CD4-positive, alpha-beta T cell treated with Interleukin-10 for 1 hour (primary cell): ENCODE measurements around the gene GDF7.
A peak's percentile ranks its signal among the peaks of the same experiment; 100 is the strongest.

ENCODE experiments used
- DNase-seq: peaks from one replicate; pipeline ENCODE4 v3.0.0-alpha.2; 2020

GDF7 gene

GRCh38 chr2:20629581-20630171, 37.3 kb upstream of the GDF7 start:
- no peak for DNase-seq

GRCh38 chr2:20630967-20631366, 36.0 kb upstream of the GDF7 start:
- DNase-seq: no peak

GRCh38 chr2:20631617-20632307, 35.2 kb upstream of the GDF7 start:
- no peak for DNase-seq

GRCh38 chr2:20632446-20632990, 34.4 kb upstream of the GDF7 start:
- DNase-seq: no peak

DNA sequence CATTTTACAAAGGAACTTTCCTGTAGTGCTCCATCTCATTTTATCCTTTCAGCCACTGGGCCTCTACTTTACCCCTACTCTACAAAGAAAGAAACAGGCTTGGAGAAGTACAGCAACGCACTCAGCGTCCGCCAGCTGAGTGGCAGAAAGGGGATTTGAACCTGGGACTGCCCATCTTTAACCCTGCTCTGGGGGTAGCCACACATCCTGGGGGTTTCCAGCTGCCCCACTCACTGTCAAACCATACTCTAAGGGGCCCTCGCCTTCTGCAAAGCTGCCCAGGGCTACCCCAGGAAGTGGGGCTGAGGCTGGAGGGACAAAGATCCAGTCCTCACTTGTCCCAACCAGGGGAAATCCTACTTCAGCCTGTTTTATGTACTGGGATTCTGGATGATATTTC, 33.9 kb upstream of the GDF7 start:
- DNase-seq: no peak

DNA sequence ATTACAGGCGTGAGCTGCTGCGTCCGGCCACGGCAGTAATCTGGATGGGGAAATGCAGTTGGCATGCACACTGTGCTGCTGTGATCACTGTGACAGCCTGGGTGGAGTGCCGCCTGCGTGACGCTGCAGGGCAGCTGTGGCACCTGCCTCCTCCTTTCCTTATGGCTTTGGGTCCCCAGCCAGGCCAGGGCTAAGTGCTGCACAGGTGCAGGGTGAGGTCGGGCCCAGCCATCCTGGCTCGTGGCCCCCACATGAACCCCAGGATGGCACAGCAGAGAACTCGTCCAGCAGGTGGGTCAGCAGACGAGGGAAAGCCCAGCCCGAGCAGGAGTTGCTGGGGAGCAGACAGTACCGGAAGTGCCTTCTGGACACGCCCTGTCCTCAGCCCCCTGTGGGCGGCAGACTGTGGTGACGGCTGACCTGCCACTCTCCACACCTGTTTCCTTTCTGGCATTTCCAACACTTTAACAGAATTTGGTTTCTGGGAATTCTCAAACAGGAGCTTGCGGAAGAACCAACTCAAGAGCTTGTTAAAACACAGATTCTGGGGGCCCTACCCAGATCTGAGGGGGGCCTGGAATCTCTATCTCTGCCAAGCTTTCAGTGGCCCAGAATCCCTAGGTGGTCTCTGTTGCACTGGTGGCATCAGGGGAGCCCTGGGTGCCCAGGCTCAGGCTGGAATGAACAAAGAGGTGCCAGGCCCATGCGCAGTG, 33.0 kb upstream of the GDF7 start:
- DNase-seq: no peak

DNA sequence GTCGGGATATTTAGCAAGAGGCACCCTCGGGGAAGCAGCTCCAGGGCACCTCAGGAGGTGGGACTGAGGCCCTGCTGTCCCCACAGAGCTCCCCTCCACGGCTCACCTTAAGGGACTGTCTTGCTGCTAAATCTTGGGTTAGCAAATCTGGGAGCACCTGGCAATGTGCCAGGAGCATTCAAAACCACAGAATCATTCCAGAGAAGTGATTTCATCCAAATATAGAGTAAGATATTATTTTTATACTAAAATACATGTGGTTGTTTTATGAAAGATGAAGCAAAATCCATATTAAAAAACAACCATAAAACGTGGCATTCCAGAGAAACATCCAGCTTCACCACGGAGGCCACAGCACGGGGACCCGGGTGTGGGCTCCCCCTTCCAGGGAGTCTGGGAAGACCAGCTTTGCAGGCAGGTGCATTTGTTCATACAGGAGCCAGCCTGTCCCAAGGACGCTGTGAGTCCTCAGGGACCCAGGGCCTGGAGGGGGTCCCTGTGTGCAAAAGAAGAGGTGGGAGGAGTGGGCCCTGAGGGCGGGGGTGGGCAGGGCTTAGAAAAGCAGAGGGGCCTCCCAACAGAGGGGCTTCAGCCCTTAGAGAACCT, 32.3 kb upstream of the GDF7 start:
- DNase-seq: no peak

DNA sequence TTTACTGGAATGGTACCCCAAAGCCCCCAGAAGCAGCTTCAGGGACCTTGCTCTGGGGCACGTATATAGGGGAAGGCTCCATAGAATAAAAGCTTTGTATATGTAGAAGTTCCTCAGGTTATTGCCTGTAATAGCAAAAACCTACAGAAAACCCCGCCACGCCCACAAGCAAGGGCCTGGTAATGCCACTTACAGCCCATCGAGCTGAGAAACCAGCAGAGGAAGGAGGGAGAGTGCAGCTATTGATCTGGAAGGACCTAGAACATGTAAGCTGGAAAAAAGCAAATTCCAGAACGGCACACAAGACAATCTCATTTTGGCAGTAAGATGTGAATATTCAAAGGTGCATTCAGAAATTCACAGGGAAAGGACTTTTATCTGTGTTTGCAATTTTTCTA, 31.8 kb upstream of the GDF7 start:
- no peak for DNase-seq

DNA sequence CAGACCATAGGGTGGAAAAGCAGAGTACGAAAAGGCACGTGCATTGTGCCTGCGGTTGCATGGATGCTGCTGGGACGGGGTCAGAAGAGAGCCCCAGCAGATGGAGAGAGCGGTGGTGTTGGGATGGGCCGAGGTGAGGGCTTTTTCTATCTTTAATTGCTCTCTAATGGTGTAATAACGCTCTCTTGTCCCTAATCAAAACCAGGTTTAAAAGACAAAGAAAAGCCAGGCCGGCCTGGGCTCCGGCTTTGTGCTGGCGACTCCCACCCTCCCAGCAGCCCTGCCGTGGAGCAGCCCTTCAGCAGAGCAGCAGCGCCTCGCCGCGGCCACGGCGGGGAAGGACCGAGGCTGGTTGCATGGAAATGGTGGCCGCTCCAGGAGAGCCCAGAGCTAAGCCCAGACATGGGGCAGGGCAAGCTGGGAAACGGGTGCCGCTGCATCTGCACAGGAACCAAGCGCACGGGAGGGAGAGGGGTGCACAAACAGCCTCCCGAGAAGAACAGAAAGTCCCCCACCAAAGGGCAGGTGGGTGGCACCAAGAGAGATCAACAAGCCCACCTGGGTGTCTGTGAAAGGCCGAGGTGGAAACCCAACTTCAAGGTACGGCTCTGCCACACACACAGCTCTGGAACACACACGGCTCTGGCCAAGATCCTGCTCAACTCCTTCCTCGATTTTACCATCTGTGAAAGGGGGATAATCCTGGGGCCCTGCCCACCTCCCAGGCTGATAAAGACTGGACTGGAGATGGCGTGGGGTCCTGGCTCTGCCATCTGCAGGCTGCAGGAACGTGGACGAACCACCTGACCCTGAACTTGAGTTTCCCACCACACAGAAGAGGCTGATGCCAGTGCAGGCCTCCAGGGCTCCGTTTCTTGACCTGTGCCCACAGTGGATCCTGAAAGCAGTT, 31.0 kb upstream of the GDF7 start:
- peak; percentile 28 for DNase-seq

DNA sequence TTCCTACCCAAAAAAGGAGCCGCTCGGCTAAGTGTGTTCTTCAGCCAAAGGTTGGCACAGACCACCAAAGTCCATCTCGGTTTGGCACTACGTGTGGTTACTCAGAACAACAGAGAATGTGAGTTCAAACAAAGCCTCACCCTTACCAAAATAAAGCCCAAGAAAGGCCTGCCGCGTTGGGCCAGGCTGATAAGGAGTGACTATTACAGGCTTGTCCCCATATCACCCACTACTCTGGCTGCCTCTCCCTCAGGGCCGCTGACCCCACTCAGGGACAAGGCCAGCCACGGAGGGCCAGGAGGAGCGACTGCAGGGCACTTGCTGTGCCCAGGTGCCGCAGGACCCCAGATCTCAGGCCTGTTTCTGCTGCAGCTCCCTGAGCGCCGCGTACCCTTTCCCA, 29.8 kb upstream of the GDF7 start:
- DNase-seq: no peak

DNA sequence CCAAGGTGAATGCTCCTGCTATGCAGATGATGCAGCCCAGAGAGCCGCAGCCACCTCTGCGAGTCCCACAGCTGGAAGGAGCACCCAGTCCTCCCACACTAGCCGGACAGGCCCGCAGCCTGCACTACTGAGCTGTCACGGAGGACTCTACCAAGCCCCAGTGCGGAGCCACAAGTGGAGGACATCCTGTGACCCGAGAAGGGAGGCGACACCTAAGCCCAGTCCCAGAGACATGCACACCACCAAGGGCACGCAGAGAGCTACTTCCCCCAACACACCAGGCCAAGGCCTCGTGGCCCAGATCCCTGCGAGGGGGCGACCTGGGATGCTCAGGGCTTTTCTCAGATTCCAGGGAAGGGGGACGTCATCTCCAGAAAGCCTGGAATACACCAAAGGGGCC, 28.9 kb upstream of the GDF7 start:
- no peak for DNase-seq

- DNase-seq: no peak
These were observed 28.1 kb upstream of the GDF7 start for GRCh38 chr2:20638646-20639430.

- no peak for DNase-seq
These were observed 26.4 kb upstream of the GDF7 start for GRCh38 chr2:20640411-20641122.

GRCh38 chr2:20641123-20641985, 25.6 kb upstream of the GDF7 start:
- no peak for DNase-seq

- peak; percentile 75 for DNase-seq
These were observed 24.6 kb upstream of the GDF7 start for GRCh38 chr2:20642055-20642971.

- no peak for DNase-seq
These were observed 23.9 kb upstream of the GDF7 start for GRCh38 chr2:20643060-20643459.

- no peak for DNase-seq
These were observed 23.1 kb upstream of the GDF7 start for GRCh38 chr2:20643826-20644225.

DNA sequence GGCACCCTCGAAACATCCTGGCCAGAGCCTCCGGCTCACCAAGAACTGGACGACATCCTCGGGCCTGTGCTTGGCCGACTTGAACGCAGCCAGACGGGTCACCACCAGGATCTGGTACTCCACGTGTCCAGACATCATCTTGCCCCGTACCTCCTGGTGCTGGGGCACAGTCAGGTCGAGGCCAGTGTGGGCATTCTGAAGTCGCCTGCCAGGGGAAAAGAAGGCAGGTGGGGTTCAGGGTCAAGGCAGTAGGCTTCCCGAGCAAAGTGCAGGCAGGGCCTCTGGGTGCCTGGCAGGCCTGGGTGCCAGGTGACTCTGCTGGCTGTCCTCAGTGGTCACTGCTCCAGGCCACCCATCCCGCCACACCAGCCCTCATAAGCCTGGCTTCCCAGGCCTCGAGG, 21.6 kb upstream of the GDF7 start:
- no peak for DNase-seq

- DNase-seq: no peak
These were observed 21.2 kb upstream of the GDF7 start for GRCh38 chr2:20645761-20646160.
